Measurements from ENCODE around the gene MAN2A1.
A peak's percentile ranks its signal among the peaks of the same experiment; 100 is the strongest.

The MAN2A1 gene

GRCh38 chr5:109703166-109703565 lies 13.4 kb downstream of the MAN2A1 start:
- intact Hi-C loops (cut with DNase I), result no loop called here
- no peak for DNase-seq

- intact Hi-C loops (cut with DNase I), result no loop called here
- no peak for DNase-seq
Measured at GRCh38 chr5:109703829-109704228, 14.1 kb downstream of the MAN2A1 start.

- no peak for DNase-seq
Measured at GRCh38 chr5:109704282-109704952, 14.7 kb downstream of the MAN2A1 start.

DNA sequence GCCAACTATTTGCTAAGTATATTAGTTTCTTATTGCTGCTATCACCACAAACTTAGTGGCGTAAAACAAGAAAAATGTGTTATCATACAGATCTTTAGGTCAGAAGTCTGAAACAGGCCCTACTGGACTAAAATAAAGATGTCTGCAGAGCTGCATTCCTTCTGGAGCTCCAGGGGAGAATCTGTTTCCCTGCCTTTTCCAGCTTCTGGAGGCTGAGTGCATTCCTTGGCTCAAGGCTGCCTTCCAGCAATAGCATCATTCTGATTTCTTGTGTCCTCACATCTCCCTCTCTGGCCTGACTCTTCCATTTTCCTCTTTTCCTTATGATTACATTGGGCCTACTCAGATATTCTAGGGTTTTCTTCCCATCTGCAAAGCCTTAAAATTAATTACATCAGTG lies 15.9 kb downstream of the MAN2A1 start:
- DNase-seq, result no peak
- intact Hi-C loops (cut with DNase I), result no loop called here

More at GRCh38 chr5:109704282-109704952, 14.7 kb downstream of the MAN2A1 start:
- intact Hi-C loops (cut with DNase I), result no loop called here

GRCh38 chr5:109706095-109706494 lies 16.4 kb downstream of the MAN2A1 start:
- intact Hi-C loops (cut with DNase I), result no loop called here
- DNase-seq, result no peak

DNA sequence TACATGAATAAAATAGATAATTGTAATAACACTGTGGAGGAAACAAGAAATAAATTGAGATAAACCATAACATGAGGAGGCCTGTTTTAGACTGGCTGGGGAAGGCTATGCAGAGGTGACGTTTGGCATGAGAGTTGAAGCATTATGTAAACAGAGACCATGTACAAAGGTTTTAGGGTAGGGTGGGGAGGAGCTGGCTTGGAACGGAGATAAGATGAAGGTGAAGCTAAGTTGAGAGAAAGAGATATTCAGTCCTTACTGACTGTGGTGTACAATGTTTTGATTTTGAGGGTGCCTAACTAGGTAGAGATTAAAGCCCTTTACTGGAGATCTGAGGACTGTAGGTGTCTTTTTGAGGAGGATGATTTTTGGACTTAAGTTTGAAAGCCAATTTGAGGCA lies 17.8 kb downstream of the MAN2A1 start:
- intact Hi-C loops (cut with DNase I), result no loop called here
- no peak for DNase-seq

GRCh38 chr5:109708813-109709212 lies 19.1 kb downstream of the MAN2A1 start:
- intact Hi-C loops (cut with DNase I), result no loop called here
- DNase-seq, result no peak

GRCh38 chr5:109709225-109709624 lies 19.5 kb downstream of the MAN2A1 start:
- no peak for DNase-seq
- intact Hi-C loops (cut with DNase I), result no loop called here

GRCh38 chr5:109711673-109712072 lies 21.9 kb downstream of the MAN2A1 start:
- no peak for DNase-seq
- intact Hi-C loops (cut with DNase I), result no loop called here

DNA sequence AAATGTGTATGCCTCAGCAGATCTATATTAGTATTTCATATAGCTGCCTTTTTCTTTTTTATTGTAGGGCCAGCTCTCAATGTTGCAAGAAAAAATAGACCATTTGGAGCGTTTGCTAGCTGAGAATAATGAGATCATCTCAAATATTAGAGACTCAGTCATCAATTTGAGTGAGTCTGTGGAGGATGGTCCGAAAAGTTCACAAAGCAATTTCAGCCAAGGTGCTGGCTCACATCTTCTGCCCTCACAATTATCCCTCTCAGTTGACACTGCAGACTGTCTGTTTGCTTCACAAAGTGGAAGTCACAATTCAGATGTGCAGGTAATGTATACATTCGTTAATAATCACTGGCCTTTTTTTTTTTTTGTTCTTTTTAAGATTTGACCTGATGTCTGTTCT lies 23.7 kb downstream of the MAN2A1 start:
- no peak for DNase-seq
- intact Hi-C loops (cut with DNase I), result no loop called here

GRCh38 chr5:109714592-109714991 lies 24.9 kb downstream of the MAN2A1 start:
- intact Hi-C loops (cut with DNase I), result no loop called here
- DNase-seq, result no peak

DNA sequence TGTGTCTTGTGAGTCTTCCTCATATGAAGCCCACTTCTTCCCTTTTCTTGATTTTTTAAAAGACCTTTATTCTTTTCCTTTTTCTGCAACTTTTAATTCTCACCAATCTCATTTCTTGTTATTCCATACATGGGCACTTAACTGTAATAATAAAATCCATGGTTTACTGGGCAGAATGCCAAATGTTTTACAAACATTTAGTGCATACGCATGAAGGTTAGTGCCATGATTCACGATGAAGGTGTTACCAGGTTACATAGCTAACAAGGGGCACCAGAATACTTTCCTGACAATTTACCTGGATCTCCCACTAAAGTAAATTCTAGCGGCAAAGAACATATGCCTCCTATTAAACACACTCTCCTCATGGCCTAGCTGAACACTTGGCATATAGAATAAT lies 28.5 kb downstream of the MAN2A1 start:
- intact Hi-C loops (cut with DNase I), result no loop called here
- no peak for DNase-seq

- no peak for DNase-seq
- intact Hi-C loops (cut with DNase I), result no loop called here
Measured at GRCh38 chr5:109718632-109719031, 28.9 kb downstream of the MAN2A1 start.

- intact Hi-C loops (cut with DNase I), result no loop called here
- no peak for DNase-seq
Measured at GRCh38 chr5:109719978-109720377, 30.3 kb downstream of the MAN2A1 start.

DNA sequence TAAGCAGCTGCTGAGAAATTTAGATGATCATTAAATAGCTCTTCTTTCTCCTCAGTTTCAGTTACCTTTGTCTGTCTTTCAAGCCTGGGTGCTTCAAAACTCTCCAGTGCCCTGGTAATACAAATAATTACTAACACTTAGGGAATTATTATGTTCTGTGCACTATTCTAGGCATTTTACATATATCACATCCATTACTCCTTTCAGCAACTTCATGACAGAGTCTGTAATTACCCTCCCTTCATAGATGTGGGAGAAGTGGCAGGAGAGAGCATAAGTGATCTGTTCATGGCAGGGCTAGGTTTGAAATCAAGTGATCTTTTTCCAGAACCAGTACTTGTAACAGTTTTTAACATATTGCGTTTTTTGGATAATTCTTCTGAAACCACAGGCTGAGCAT lies 32.0 kb downstream of the MAN2A1 start:
- no peak for DNase-seq
- intact Hi-C loops (cut with DNase I), result no loop called here

- no peak for DNase-seq
- intact Hi-C loops (cut with DNase I), result no loop called here
Measured at GRCh38 chr5:109723606-109724005, 33.9 kb downstream of the MAN2A1 start.

DNA sequence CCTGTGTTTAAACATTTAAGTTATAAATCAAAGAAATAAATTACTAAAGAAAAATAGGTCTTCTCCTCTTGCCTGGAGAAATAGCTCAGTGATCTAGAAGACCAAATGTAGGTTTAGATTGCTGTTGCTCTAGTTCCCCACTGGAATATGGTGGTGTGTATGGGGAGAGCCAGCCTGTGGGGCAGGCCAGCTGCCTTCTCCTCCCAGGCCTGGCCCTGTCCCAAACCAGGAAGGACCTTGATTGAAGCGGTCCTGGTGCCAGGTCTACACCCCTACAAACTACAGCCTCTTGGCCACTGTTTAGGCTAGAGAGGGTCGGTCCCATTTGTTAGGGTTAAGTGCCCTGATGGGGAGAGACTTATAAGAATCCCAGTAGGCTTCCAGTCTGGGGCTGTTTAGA lies 35.4 kb downstream of the MAN2A1 start:
- DNase-seq, result no peak

GRCh38 chr5:109739741-109740728 lies 50.3 kb downstream of the MAN2A1 start:
- DNase-seq, result peak in 1 of 42 donors; percentile 4
- intact Hi-C loops (cut with DNase I), result no loop called here

More for the DNA sequence above, 35.4 kb downstream of the MAN2A1 start:
- intact Hi-C loops (cut with DNase I), result no loop called here

- no peak for DNase-seq
- intact Hi-C loops (cut with DNase I), result no loop called here
Measured at GRCh38 chr5:109740966-109741365, 51.2 kb downstream of the MAN2A1 start.

- intact Hi-C loops (cut with DNase I), result no loop called here
- no peak for DNase-seq
Measured at GRCh38 chr5:109741390-109741789, 51.7 kb downstream of the MAN2A1 start.

All from head of caudate nucleus (tissue), 42 donors.